GM12878 (cell line): ENCODE measurements around the gene RRBP1. TPM values are rescaled to one million over a fixed set of nuclear protein-coding genes. Genes with fewer than 3 reads are reported as not detected.

Experiments
- ATAC-seq: fragments of 200-7000 bp; cut with Tn5 transposase; 3 replicates; pipeline ENCODE4 v1.9.1; 2020; ENCODE audit warnings: mild to moderate bottlenecking, moderate library complexity
- BruUV-seq: library from RNA; stranded (reverse); fragments of 400-500 nt; replicated peaks from 2 replicates; lab custom pipeline; 2021; lab: Mats Ljungman, UMichigan
- CTCF ChIA-PET: fragments of 300-600 bp; sonication (Branson Sonifier 250); formaldehyde crosslinking; extraction: SDS; loops from one replicate; lab custom pipeline; 2021; ENCODE audit warnings: inconsistent platforms; lab: Yijun Ruan, JAX
- POLR2A ChIA-PET: fragments of 350-600 bp; formaldehyde crosslinking; extraction: SDS; loops from one replicate; lab custom pipeline; 2021; ENCODE audit warnings: inconsistent platforms; lab: Charles Lee
- RAD21 ChIA-PET: fragments of 300-600 bp; sonication (Branson Sonifier 250); formaldehyde crosslinking; loops from one replicate; lab custom pipeline; 2023; ENCODE audit warnings: antibody characterized with exemption; ENCODE audit not compliant: unreplicated experiment; lab: Charles Lee
- SMC1A ChIA-PET: fragments of 300-600 bp; sonication (Branson Sonifier 250); formaldehyde crosslinking; loops from one replicate; lab custom pipeline; 2023; ENCODE audit not compliant: unreplicated experiment, uncharacterized antibody; lab: Charles Lee
- DNase-seq: peaks from one replicate; pipeline ENCODE4 v3.0.0-alpha.2; 2011; ENCODE audit warnings: low read depth, low spot score
- FAIRE-seq: peaks from 3 replicates; lab custom pipeline; 2011; peaks lifted over from hg19 to GRCh38; lab: Jason Lieb, UNC
- H2AFZ ChIP-seq: 2 replicates; pipeline ENCODE4 v1.6.0; 2011; ENCODE audit warnings: low read depth, low read length, control low read depth; ENCODE audit not compliant: control insufficient read depth
- H3K27ac ChIP-seq: 2 replicates; pipeline ENCODE4 v1.5.1; 2011; ENCODE audit warnings: control low read depth; ENCODE audit not compliant: control insufficient read depth, insufficient read depth
- H3K27me3 ChIP-seq, 2 experiments: replicated peaks in 1 of 2; 2 replicates each; pipeline versions ENCODE4 v1.6.0 to v1.6.1; 2011; ENCODE audit warnings: low read length in 1 of 2; ENCODE audit not compliant: control insufficient read depth in 2 of 2, insufficient read depth in 2 of 2
- H3K36me3 ChIP-seq, 2 experiments: 2 replicates each; pipeline ENCODE4 v1.5.1; 2011; ENCODE audit warnings: low read length in 1 of 2; ENCODE audit not compliant: control insufficient read depth in 2 of 2, insufficient read depth in 2 of 2
- H3K4me1 ChIP-seq: 2 replicates; pipeline ENCODE4 v1.6.1; 2011; ENCODE audit warnings: mild to moderate bottlenecking, low read length, moderate library complexity, mixed read lengths; ENCODE audit not compliant: control insufficient read depth, insufficient read depth
- H3K4me2 ChIP-seq: 2 replicates; pipeline ENCODE4 v1.6.0; 2011; ENCODE audit warnings: control low read depth; ENCODE audit not compliant: control insufficient read depth, insufficient read depth
- H3K4me3 ChIP-seq: fragments of 200-600 bp; sonication (generic); 2 replicates; pipeline ENCODE4 v1.5.1; 2016
- H3K79me2 ChIP-seq: 2 replicates; pipeline ENCODE4 v1.6.0; 2011; ENCODE audit warnings: low read length; ENCODE audit not compliant: control insufficient read depth, insufficient read depth
- H3K9ac ChIP-seq: 2 replicates; pipeline ENCODE4 v1.8.0; 2011; ENCODE audit warnings: low read length, control low read depth, mixed read lengths; ENCODE audit not compliant: control insufficient read depth, insufficient read depth
- H3K9me3 ChIP-seq: replicated peaks from 3 replicates; pipeline ENCODE4 v1.5.1; 2011; ENCODE audit warnings: mild to moderate bottlenecking, low read length; ENCODE audit not compliant: control insufficient read depth, insufficient read depth
- H4K20me1 ChIP-seq: 2 replicates; pipeline ENCODE4 v1.6.0; 2011; ENCODE audit not compliant: control insufficient read depth, insufficient read depth
- BRCA1 ChIP-seq: IDR thresholded peaks from 2 replicates; pipeline ENCODE4 v1.6.1; 2011; ENCODE audit warnings: low read depth, low read length, improper control_type of control experiment
- CEBPB ChIP-seq, 2 experiments: fragments of 150-350 bp in 1 of 2; IDR thresholded peaks; 2 replicates each; pipeline ENCODE4 v1.6.1; 2012 to 2014; ENCODE audit warnings: low read depth in 2 of 2, low read length in 2 of 2, borderline replicate concordance in 1 of 2, inconsistent platforms in 1 of 2
- IKZF1 ChIP-seq: fragments of 450-650 bp; conservative IDR thresholded peaks from 2 replicates; pipeline ENCODE4 v1.6.1; 2017; ENCODE audit warnings: antibody characterized with exemption, mild to moderate bottlenecking
- JUND ChIP-seq: IDR thresholded peaks from 2 replicates; pipeline ENCODE4 v1.6.1; 2012; ENCODE audit warnings: low read depth, mild to moderate bottlenecking, low read length, improper control_type of control experiment, moderate library complexity
- SIX5 ChIP-seq: IDR thresholded peaks from 2 replicates; pipeline ENCODE4 v1.6.1; 2011; ENCODE audit warnings: mild to moderate bottlenecking, low read depth, low read length, moderate library complexity; ENCODE audit not compliant: severe bottlenecking
- SMAD1 ChIP-seq: fragments of 450-650 bp; IDR thresholded peaks from 2 replicates; pipeline ENCODE4 v1.6.1; 2018; ENCODE audit warnings: mild to moderate bottlenecking, low read depth; ENCODE audit not compliant: partially characterized antibody
- WGBS: methylation state at CpG from one replicate; pipeline ENCODE4 v1.1.6; 2016; ENCODE audit warnings: low lambda C conversion rate; ENCODE audit not compliant: insufficient replicate concordance, insufficient coverage; ENCODE audit errors: missing lambda C conversion rate; 5-methylcytosine and 5-hydroxymethylcytosine counted together
- in situ Hi-C: fragments of 300-500 bp; cut with MboI; formaldehyde crosslinking; loops from 9 replicates; pipeline ENCODE4 v1.14.3; 2018; ENCODE audit warnings: mixed read lengths
- intact Hi-C: fragments of 100-400 bp; cut with micrococcal nuclease; formaldehyde crosslinking; loops from one replicate; pipeline ENCODE4 v1.14.2; 2022; ENCODE audit not compliant: unreplicated experiment
- polyA plus RNA-seq, 11 experiments: library from polyadenylated mRNA; depleted of rRNA in 4 of 11; unstranded in 6 of 11; stranded (reverse) in 5 of 11; fragments of >200 nt; fragmentation: Nextera tagmentation in 4 of 11; fragmentation: Illumina TruSeq in 1 of 11; extraction: Ambion mirVana in 4 of 11; extraction: Trizol in 1 of 11; gene quantifications; 1 replicate in 1 of 11; 2 replicates in 10 of 11; pipeline versions ENCODE4 v1.2.1 to v1.2.3, GENCODE V29; 2011 to 2016; ENCODE audit warnings: inconsistent platforms in 2 of 11, missing spikeins in 2 of 11, low read depth in 1 of 11
- total RNA-seq, 4 experiments: library from RNA; depleted of rRNA in 3 of 4; stranded (reverse); fragments of >200 nt in 3 of 4; fragmentation: Illumina TruSeq in 1 of 4; extraction: Trizol in 1 of 4; gene quantifications; 2 replicates each; pipeline versions ENCODE4 v1.2.1 to v1.2.3, GENCODE V29; 2013 to 2021
- TF ChIP-seq, protein P1 (sequence below): fragments of 450-650 bp; IDR thresholded peaks from 2 replicates; pipeline ENCODE4 v1.6.1; 2018; ENCODE audit warnings: mild to moderate bottlenecking, low read depth, moderate library complexity; ENCODE audit not compliant: partially characterized antibody
- TF ChIP-seq, protein P2 (sequence below): fragments of 450-650 bp; IDR thresholded peaks from 2 replicates; pipeline ENCODE4 v1.6.1; 2016; ENCODE audit warnings: mild to moderate bottlenecking
- TF ChIP-seq, protein P3 (sequence below): fragments of 450-650 bp; IDR thresholded peaks from 2 replicates; pipeline ENCODE4 v1.6.1; 2016; ENCODE audit warnings: mild to moderate bottlenecking, moderate library complexity, borderline replicate concordance

The RRBP1 gene
- total and polyA plus RNA-seq, 10 of the 15 experiments (the other 5 are each of a cell fraction or from before 2014, with no cell fraction given), result 1.2 to 57.4 (median 24.6) TPM

DNA sequence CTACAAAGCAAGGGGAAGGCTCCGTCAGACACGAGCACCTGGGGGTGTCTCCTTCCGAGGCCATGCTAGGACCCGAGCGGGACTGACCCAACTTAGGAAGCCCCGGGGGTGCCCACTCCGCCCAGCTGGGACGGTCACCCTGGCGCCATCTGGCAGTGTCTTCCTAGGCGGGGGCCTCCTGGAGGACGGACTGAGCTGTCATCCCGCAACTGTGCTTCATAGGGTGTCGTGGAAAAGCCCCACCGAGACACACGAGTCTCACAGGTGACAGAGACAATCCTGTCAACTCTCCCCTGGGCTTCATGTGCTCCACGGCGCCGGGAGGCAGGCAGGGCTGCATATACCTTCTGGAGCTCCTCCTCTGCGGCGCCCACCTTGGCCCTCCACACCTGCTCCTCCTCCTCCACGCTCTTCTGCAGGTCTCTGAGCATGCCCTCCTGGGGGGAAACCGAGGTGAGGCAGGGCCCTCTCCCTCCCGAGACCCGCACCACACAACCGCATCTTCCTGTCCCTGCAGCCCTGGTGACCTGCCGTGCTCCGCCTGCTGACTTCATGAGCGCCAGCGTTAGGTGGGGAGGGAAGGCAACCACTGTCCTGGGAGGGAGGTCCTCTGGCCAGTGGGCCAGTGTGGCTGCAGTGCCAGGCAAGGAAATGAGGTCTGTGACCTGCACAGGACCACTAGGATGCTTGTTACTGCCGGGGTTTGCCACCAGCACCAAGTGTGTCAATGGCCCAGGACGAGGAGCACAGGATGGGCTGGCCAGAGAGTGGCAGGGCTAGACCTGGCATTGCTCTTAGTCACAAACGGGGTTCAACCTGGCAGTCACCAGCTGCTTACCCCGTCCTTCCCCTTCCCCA lies 61.4 kb downstream of the RRBP1 start:
- WGBS, result 94% methylated on average over 26 of the region's 33 CpGs
- Histone ChIP-seq H3K27ac (no peak overlapping the region), H3K9ac (no peak overlapping the region), H3K4me3 (no peak overlapping the region), H2AFZ (no peak overlapping the region), H3K4me2 (no peak overlapping the region), H3K36me3 (peaks cover 19 to 20% of the 10 kb centered on the region in 2 experiments; a peak in 3 of 4 replicates), H4K20me1 (no peaks in the 10 kb centered on the region), H3K79me2 (no peaks in the 10 kb centered on the region), H3K4me1 (no peaks in the 10 kb centered on the region), H3K9me3 (no peaks in the 10 kb centered on the region), H3K27me3 (no peaks in the 10 kb centered on the region)
- RAD21 ChIA-PET, result no interaction called here
- no TSS peak for BruUV-seq
- intact Hi-C loops, result no loop called here
- POLR2A ChIA-PET, result no interaction called here
- DNase-seq (no peak), FAIRE-seq (no peak), ATAC-seq (no peak)
- CTCF ChIA-PET, result no interaction called here
- SMC1A ChIA-PET, result interaction anchor here (0.6 kb wide), 1 partner anchor 122 kb away, joined by 3 read pairs; no protein-coding TSS in a partner anchor
- TF ChIP-seq SIX5, result no peak
- no peak for TF ChIP-seq CEBPB (IDR thresholded peaks at IDR 0.05; ENCODE audit: borderline replicate concordance in 1 of 2, low read depth in 2 of 2, low read length in 2 of 2)
- no peak for TF ChIP-seq IKZF1
- TF ChIP-seq, protein P1, sequence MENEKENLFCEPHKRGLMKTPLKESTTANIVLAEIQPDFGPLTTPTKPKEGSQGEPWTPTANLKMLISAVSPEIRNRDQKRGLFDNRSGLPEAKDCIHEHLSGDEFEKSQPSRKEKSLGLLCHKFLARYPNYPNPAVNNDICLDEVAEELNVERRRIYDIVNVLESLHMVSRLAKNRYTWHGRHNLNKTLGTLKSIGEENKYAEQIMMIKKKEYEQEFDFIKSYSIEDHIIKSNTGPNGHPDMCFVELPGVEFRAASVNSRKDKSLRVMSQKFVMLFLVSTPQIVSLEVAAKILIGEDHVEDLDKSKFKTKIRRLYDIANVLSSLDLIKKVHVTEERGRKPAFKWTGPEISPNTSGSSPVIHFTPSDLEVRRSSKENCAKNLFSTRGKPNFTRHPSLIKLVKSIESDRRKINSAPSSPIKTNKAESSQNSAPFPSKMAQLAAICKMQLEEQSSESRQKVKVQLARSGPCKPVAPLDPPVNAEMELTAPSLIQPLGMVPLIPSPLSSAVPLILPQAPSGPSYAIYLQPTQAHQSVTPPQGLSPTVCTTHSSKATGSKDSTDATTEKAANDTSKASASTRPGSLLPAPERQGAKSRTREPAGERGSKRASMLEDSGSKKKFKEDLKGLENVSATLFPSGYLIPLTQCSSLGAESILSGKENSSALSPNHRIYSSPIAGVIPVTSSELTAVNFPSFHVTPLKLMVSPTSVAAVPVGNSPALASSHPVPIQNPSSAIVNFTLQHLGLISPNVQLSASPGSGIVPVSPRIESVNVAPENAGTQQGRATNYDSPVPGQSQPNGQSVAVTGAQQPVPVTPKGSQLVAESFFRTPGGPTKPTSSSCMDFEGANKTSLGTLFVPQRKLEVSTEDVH, result no peak
- TF ChIP-seq, protein P2, sequence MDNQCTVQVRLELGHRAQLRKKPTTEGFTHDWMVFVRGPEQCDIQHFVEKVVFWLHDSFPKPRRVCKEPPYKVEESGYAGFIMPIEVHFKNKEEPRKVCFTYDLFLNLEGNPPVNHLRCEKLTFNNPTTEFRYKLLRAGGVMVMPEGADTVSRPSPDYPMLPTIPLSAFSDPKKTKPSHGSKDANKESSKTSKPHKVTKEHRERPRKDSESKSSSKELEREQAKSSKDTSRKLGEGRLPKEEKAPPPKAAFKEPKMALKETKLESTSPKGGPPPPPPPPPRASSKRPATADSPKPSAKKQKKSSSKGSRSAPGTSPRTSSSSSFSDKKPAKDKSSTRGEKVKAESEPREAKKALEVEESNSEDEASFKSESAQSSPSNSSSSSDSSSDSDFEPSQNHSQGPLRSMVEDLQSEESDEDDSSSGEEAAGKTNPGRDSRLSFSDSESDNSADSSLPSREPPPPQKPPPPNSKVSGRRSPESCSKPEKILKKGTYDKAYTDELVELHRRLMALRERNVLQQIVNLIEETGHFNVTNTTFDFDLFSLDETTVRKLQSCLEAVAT, result no peak
- no peak for TF ChIP-seq BRCA1
- TF ChIP-seq, protein P3, sequence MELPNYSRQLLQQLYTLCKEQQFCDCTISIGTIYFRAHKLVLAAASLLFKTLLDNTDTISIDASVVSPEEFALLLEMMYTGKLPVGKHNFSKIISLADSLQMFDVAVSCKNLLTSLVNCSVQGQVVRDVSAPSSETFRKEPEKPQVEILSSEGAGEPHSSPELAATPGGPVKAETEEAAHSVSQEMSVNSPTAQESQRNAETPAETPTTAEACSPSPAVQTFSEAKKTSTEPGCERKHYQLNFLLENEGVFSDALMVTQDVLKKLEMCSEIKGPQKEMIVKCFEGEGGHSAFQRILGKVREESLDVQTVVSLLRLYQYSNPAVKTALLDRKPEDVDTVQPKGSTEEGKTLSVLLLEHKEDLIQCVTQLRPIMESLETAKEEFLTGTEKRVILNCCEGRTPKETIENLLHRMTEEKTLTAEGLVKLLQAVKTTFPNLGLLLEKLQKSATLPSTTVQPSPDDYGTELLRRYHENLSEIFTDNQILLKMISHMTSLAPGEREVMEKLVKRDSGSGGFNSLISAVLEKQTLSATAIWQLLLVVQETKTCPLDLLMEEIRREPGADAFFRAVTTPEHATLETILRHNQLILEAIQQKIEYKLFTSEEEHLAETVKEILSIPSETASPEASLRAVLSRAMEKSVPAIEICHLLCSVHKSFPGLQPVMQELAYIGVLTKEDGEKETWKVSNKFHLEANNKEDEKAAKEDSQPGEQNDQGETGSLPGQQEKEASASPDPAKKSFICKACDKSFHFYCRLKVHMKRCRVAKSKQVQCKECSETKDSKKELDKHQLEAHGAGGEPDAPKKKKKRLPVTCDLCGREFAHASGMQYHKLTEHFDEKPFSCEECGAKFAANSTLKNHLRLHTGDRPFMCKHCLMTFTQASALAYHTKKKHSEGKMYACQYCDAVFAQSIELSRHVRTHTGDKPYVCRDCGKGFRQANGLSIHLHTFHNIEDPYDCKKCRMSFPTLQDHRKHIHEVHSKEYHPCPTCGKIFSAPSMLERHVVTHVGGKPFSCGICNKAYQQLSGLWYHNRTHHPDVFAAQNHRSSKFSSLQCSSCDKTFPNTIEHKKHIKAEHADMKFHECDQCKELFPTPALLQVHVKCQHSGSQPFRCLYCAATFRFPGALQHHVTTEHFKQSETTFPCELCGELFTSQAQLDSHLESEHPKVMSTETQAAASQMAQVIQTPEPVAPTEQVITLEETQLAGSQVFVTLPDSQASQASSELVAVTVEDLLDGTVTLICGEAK, result no peak
- no peak for TF ChIP-seq JUND
- TF ChIP-seq SMAD1, result no peak
- in situ Hi-C loops, result no loop called here
